ENCODE results near the gene MKRN1.
"Not testable (repeated sequence)": the region's sequence is repeated elsewhere in the genome, so short reads cannot be mapped to it uniquely, and the experiment has no call there.

The MKRN1 gene

GRCh38 chr7:140484479-140484878 is 5.2 kb upstream of the MKRN1 start:
- no peak for DNase-seq

- DNase-seq = no peak
Observed at GRCh38 chr7:140479739-140480084, 407 bp upstream of the MKRN1 start.

GRCh38 chr7:140478246-140479061 is 851 bp downstream of the MKRN1 start:
- peak; percentile 48 to 58 for DNase-seq

- no peak for DNase-seq
Observed at GRCh38 chr7:140476698-140477261, 2.5 kb downstream of the MKRN1 start.

- peak; percentile 53 to 59 for DNase-seq
Observed at GRCh38 chr7:140475747-140476333, 3.5 kb downstream of the MKRN1 start.

GRCh38 chr7:140463111-140463510 is 16.2 kb downstream of the MKRN1 start:
- DNase-seq = no peak

- DNase-seq = no peak
Observed at GRCh38 chr7:140458916-140459315, 20.4 kb downstream of the MKRN1 start.

- DNase-seq = no peak
Observed at GRCh38 chr7:140458201-140458600, 21.1 kb downstream of the MKRN1 start.

- DNase-seq = no peak
Observed at GRCh38 chr7:140456551-140457051, 22.7 kb downstream of the MKRN1 start.

- DNase-seq = no peak
Observed at GRCh38 chr7:140455743-140456142, 23.6 kb downstream of the MKRN1 start.

GRCh38 chr7:140454657-140455015 is 24.7 kb downstream of the MKRN1 start:
- DNase-seq = no peak

GRCh38 chr7:140453785-140454656 is 25.3 kb downstream of the MKRN1 start:
- not testable (repeated sequence) for DNase-seq

- no peak for DNase-seq
Observed at GRCh38 chr7:140453273-140453672, 26.0 kb downstream of the MKRN1 start.

- DNase-seq = no peak
Observed at GRCh38 chr7:140451716-140452115, 27.6 kb downstream of the MKRN1 start.

GRCh38 chr7:140448781-140449480 is 30.4 kb downstream of the MKRN1 start:
- no peak for DNase-seq

- no peak for DNase-seq
Observed at GRCh38 chr7:140447841-140448240, 31.5 kb downstream of the MKRN1 start.

GRCh38 chr7:140446467-140446866 is 32.8 kb downstream of the MKRN1 start:
- no peak for DNase-seq

- DNase-seq = no peak
Observed at GRCh38 chr7:140441519-140441918, 37.8 kb downstream of the MKRN1 start.

- no peak for DNase-seq
Observed at GRCh38 chr7:140440593-140440992, 38.7 kb downstream of the MKRN1 start.

GRCh38 chr7:140439359-140439758 is 39.9 kb downstream of the MKRN1 start:
- no peak for DNase-seq

- no peak for DNase-seq
Observed at GRCh38 chr7:140435252-140435895, 43.9 kb downstream of the MKRN1 start.

- no peak for DNase-seq
Observed at GRCh38 chr7:140433396-140433795, 45.9 kb downstream of the MKRN1 start.

All from AML-193 (cell line).